HUES48 (cell line): ENCODE data around the gene NUCB1.
"Not testable (repeated sequence)": the region's sequence is repeated elsewhere in the genome, so short reads cannot be mapped to it uniquely, and the experiment has no call there.

Experiments used
- H3K27ac ChIP-seq: one replicate; pipeline ENCODE4 v1.7.0; 2013; ENCODE audit warnings: low read depth, low read length, inconsistent platforms
- H3K27me3 ChIP-seq: 2 replicates; pipeline ENCODE4 v1.6.1; 2013; ENCODE audit warnings: mild to moderate bottlenecking, low read length; ENCODE audit not compliant: control insufficient read depth, insufficient read depth
- H3K36me3 ChIP-seq: 2 replicates; pipeline ENCODE4 v1.6.1; 2013; ENCODE audit warnings: low read length; ENCODE audit not compliant: control insufficient read depth, insufficient read depth
- H3K4me1 ChIP-seq: 2 replicates; pipeline ENCODE4 v1.6.1; 2013; ENCODE audit warnings: mild to moderate bottlenecking, low read length; ENCODE audit not compliant: control insufficient read depth, insufficient read depth
- H3K4me3 ChIP-seq: 2 replicates; pipeline ENCODE4 v1.5.1; 2013; ENCODE audit warnings: mild to moderate bottlenecking, low read depth, low read length
- H3K9ac ChIP-seq: 2 replicates; pipeline ENCODE4 v1.6.1; 2013; ENCODE audit warnings: mild to moderate bottlenecking, low read depth, low read length, moderate library complexity
- H3K9me3 ChIP-seq: 2 replicates; pipeline ENCODE4 v1.6.1; 2013; ENCODE audit warnings: low read length; ENCODE audit not compliant: control insufficient read depth, insufficient read depth

NUCB1 gene

GRCh38 chr19:48867123-48867745, 32.9 kb upstream of the NUCB1 start:
- H3K9me3 ChIP-seq: no peaks in the 10 kb centered on the region
- no peak overlapping the region for H3K9ac ChIP-seq
- peaks cover 12% of the 10 kb centered on the region for H3K4me1 ChIP-seq
- H3K27ac ChIP-seq: peak overlapping the region; percentile 20
- H3K36me3 ChIP-seq: no peaks in the 10 kb centered on the region
- H3K4me3 ChIP-seq: no peak overlapping the region
- no peaks in the 10 kb centered on the region for H3K27me3 ChIP-seq

DNA sequence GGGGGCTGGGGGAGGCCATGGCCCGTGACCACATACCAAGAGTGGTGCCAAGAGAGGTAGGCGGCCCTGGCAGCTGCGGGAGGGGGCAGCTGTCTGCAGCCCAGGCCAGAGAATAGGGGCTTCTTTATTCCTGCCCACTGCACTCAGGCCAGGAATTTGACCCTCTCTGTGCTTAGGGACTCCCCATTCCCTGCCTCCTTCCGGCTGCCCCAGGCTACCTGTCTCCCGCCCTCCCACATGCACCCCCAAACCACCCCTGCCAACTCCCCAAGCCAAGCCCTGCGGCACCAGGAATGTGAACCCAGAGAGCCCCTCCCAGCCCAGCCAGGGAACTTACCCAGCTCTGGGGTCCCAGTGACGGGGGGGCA, 32.4 kb upstream of the NUCB1 start:
- Histone ChIP-seq H3K27me3 (no peaks in the 10 kb centered on the region), H3K36me3 (no peaks in the 10 kb centered on the region), H3K9ac (no peak overlapping the region), H3K27ac (peak overlapping the region; percentile 20), H3K4me3 (peak overlapping the region; percentile 1), H3K9me3 (no peaks in the 10 kb centered on the region), H3K4me1 (peaks cover 12% of the 10 kb centered on the region)

DNA sequence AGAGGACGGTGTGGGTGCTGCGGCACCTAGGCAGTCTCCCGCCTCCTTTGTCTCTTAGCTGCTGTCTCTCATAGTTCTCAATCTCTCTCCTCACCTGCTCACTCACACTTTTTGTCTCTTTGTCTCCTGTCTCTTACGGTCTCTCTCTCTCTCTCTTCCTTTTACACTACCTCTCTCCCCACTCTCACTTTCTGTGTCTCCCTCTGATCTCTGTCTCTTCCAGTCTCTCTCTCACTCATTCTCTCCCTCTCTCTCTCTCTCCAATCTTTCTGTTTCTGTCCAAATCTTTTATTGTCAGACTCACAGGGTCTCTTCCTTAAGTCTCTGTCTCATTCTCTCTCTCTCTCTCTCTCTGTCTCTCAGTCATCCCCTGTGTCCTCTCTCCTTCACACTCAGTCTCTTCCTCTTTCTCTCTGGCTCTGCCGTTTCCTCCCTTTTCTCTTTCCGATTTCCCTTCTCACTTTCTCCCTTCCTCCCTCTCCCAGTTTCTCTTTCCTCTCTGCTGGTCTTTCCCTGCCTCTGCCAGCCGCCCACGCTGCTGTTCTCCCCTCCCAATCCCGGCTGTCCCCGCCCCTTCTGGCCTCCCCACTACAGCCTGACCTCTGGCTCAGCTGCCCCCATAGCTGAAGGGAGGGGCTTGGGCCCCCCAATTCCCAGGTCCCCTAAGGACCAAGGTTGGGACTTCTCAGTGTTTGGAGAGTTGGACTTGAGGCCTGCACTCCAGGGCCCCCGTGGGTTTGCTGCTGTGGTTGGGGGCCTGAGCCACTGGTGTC, 31.8 kb upstream of the NUCB1 start, which contains the start of gene PLEKHA4:
Gene PLEKHA4 (minus strand): TSS at position 504 of the 773 bp plus-strand sequence. CDS start 997 bp downstream, outside the sequence.
- Histone ChIP-seq H3K4me1 (peaks cover 14% of the 10 kb centered on the region), H3K36me3 (peaks cover 2% of the 10 kb centered on the region), H3K9ac (no peak within 1 kb of the TSS), H3K9me3 (no peaks in the 10 kb centered on the region), H3K27me3 (no peaks in the 10 kb centered on the region), H3K27ac (peak within 1 kb of the TSS; percentile 30), H3K4me3 (peak within 1 kb of the TSS; percentile 1)

GRCh38 chr19:48870048-48870447, 30.1 kb upstream of the NUCB1 start:
- Histone ChIP-seq H3K4me1 (peaks cover 18% of the 10 kb centered on the region), H3K36me3 (peaks cover 19% of the 10 kb centered on the region), H3K4me3 (no peak overlapping the region), H3K27me3 (no peaks in the 10 kb centered on the region), H3K9me3 (no peaks in the 10 kb centered on the region), H3K9ac (no peak overlapping the region), H3K27ac (no peak overlapping the region)

GRCh38 chr19:48871471-48872181, 28.5 kb upstream of the NUCB1 start:
- H3K27me3 ChIP-seq, H3K9ac ChIP-seq, H3K4me3 ChIP-seq, H3K9me3 ChIP-seq, H3K27ac ChIP-seq: not testable (repeated sequence)
- H3K4me1 ChIP-seq: peaks cover 18% of the 10 kb centered on the region
- H3K36me3 ChIP-seq: peaks cover 35% of the 10 kb centered on the region

GRCh38 chr19:48872182-48872883, 27.8 kb upstream of the NUCB1 start, which contains the start of gene PPP1R15A:
PPP1R15A (plus strand) TSS chr19:48872421; CDS start chr19:48873234, 813 bp downstream.
- Histone ChIP-seq H3K27ac (peak within 1 kb of the TSS; percentile 99), H3K9ac (peak within 1 kb of the TSS; percentile 91), H3K4me3 (peak within 1 kb of the TSS; percentile 84), H3K36me3 (peaks cover 36% of the 10 kb centered on the region), H3K27me3 (no peaks in the 10 kb centered on the region), H3K4me1 (peaks cover 18% of the 10 kb centered on the region), H3K9me3 (no peaks in the 10 kb centered on the region)

- peak overlapping the region; percentile 84 for H3K4me3 ChIP-seq
- peak overlapping the region; percentile 99 for H3K27ac ChIP-seq
- no peaks in the 10 kb centered on the region for H3K27me3 ChIP-seq
- peaks cover 36% of the 10 kb centered on the region for H3K36me3 ChIP-seq
- H3K9me3 ChIP-seq: no peaks in the 10 kb centered on the region
- H3K9ac ChIP-seq: peak overlapping the region; percentile 91
- peaks cover 17% of the 10 kb centered on the region for H3K4me1 ChIP-seq
Measured at GRCh38 chr19:48872884-48873475, 27.1 kb upstream of the NUCB1 start.

GRCh38 chr19:48873476-48874302, 26.4 kb upstream of the NUCB1 start:
- Histone ChIP-seq H3K4me1 (peaks cover 10% of the 10 kb centered on the region; the same call in 1 of the 2 replicates), H3K4me3 (peak overlapping the region; percentile 84), H3K27ac (peak overlapping the region; percentile 99), H3K9me3 (no peaks in the 10 kb centered on the region), H3K27me3 (no peaks in the 10 kb centered on the region), H3K36me3 (peaks cover 36% of the 10 kb centered on the region), H3K9ac (peak overlapping the region; percentile 91)

DNA sequence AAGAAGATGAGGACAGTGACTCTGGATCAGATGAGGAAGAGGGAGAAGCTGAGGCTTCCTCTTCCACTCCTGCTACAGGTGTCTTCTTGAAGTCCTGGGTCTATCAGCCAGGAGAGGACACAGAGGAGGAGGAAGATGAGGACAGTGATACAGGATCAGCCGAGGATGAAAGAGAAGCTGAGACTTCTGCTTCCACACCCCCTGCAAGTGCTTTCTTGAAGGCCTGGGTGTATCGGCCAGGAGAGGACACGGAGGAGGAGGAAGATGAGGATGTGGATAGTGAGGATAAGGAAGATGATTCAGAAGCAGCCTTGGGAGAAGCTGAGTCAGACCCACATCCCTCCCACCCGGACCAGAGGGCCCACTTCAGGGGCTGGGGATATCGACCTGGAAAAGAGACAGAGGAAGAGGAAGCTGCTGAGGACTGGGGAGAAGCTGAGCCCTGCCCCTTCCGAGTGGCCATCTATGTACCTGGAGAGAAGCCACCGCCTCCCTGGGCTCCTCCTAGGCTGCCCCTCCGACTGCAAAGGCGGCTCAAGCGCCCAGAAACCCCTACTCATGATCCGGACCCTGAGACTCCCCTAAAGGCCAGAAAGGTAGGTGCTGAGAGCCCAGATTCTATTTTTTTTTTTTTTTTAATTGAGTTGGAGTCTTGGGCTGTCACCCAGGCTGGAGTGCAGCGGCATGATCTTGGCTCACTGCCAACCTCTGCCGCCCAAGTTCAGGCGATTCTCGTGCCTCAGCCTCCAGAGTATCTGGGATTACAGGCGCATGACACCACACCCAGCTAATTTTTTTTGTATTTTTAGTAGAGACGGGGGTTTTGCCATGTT, 25.6 kb upstream of the NUCB1 start:
- Histone ChIP-seq H3K4me3 (no peak overlapping the region), H3K27me3 (no peaks in the 10 kb centered on the region)

More for the DNA sequence above, 25.6 kb upstream of the NUCB1 start:
- Histone ChIP-seq H3K4me1 (peaks cover 7% of the 10 kb centered on the region; the same call in 1 of the 2 replicates), H3K36me3 (peaks cover 36% of the 10 kb centered on the region), H3K9ac (no peak overlapping the region), H3K27ac (no peak overlapping the region), H3K9me3 (no peaks in the 10 kb centered on the region)
